Measurements from ENCODE around the gene ZBTB16.
A peak's percentile ranks its signal among the peaks of the same experiment; 100 is the strongest.

Gene ZBTB16

DNA sequence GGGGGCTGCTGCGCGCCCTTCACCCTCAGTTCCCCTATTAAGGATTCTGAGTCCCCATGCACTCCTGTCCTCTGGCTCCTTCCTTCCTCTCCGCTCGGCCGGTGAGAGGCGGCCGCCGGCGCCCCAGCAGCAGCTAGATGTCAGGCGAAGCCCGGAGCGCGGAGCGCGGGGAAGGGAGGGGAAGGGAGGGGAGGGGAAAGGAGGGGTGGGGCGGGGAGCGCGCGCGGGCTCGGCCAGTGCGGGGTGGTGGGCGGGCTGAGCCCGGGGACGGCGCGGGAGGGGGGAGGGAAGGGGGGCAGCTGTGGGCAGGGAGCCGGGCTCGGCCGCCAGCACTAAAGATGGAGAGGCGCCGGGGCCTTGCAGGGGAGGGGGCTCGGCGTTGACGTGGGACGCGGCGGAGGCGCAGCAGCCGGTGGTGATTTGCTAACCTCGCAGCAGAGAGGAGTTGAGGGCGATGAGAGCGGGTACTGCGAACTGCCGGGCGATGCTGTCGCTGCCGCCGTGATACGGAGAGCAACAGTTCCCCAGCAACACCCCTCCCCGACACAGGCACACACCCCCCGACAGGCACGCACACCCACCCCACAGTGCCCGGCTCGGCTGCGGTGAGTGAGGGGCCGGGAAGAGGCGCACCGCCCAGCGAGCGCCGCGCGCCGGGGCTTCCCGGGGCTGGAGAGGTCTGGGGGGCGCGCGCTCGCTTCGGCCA is at the start of gene ZBTB16:
ZBTB16 (plus strand) TSS at position 434 of the 706 bp plus-strand sequence. CDS start 3,590 bp downstream, outside the sequence.
- no peak for DNase-seq (ENCODE audit: low read depth)

DNA sequence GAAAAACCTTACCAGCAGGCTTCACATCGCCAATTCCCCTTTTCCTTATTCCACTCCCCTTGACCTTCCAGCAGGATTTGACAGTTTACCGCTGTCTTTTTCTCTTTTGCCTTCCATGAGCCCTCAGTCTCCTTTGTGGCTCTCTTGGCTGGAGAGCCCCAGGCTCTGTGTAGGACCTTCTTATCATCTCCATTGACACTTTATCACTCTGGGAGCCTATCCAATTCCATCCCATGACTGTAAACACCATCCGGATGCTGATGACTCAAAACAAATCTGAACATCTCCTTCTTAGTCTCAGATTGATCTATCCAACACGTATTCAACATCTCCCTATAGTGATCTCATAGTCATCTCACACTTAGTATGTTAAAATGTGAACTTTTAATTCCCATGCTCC is 48.6 kb upstream of the ZBTB16 start:
- no peak for DNase-seq (ENCODE audit: low read depth)

- no peak for DNase-seq (ENCODE audit: low read depth)
Observed at GRCh38 chr11:114011443-114011842, 48.1 kb upstream of the ZBTB16 start.

GRCh38 chr11:114015117-114015516 is 44.4 kb upstream of the ZBTB16 start:
- no peak for DNase-seq (ENCODE audit: low read depth)

- no peak for DNase-seq (ENCODE audit: low read depth)
Observed at GRCh38 chr11:114016986-114017385, 42.5 kb upstream of the ZBTB16 start.

- no peak for DNase-seq (ENCODE audit: low read depth)
Observed at GRCh38 chr11:114017723-114018122, 41.8 kb upstream of the ZBTB16 start.

DNA sequence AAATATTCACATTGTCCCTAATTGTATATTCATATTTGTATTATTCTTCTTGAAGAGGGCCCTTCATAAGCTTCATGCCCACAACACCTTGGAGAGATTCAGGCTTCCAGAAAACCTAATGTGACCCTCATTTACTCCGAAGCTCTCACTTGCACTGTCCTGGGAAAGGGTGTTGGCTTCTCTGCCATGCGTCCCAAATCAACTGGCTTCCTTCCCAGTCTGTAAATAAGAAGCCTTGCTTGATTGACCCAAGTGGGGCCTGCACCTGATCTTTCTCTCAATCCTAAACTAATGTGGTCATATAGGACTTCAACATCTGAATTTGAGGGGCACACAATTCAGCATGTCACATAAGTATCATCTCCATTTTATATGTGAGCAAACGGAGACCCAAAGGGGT is 40.5 kb upstream of the ZBTB16 start:
- no peak for DNase-seq (ENCODE audit: low read depth)

DNA sequence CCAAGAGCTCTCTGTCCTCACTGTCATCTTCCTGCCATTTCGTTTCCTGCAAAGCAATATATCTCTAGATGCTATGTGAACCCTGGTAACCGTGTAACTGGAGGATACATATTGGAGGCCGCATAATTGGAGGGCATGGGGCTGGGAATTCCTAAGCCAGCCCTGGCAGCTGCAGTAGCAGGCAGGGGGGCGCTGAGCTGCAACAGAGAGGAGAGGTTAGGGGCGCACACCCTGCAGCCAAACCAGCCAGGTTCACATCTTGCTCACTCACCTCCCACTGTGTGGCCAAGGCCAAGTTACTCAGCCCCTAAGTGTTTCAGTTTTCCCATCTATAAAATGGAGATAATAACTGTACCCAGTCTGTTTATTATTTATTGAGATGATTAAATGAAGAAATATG is 39.9 kb upstream of the ZBTB16 start:
- DNase-seq (ENCODE audit: low read depth) = no peak

DNA sequence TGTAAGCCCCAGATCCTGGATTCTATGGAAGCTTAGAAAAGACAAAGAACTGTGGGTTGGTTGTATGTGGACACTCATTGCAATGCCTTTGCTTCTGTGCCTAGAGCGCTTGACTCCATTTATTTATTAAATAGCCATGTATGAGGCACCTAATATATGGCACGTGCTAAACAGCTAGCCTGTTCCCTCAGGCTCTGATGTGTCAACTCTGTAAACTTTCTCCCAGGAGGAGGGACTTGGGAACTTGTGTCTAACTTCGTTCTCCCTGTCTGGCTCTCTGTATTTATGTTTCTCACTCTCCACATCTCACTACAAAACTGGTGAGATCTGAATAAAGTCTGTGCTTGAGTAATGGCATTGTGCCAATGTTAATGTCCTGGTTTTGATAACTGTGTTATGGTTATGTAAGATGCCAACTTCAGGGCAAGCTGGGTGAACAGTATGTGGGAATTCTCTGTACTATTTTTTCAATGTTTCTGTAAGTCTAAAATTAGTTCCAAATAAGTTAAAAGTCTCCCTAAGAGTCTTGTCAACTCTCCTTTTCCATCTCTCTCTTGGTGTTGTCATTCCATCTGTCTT is 34.1 kb upstream of the ZBTB16 start:
- no peak for DNase-seq (ENCODE audit: low read depth)

- no peak for DNase-seq (ENCODE audit: low read depth)
Observed at GRCh38 chr11:114026355-114026754, 33.2 kb upstream of the ZBTB16 start.

DNA sequence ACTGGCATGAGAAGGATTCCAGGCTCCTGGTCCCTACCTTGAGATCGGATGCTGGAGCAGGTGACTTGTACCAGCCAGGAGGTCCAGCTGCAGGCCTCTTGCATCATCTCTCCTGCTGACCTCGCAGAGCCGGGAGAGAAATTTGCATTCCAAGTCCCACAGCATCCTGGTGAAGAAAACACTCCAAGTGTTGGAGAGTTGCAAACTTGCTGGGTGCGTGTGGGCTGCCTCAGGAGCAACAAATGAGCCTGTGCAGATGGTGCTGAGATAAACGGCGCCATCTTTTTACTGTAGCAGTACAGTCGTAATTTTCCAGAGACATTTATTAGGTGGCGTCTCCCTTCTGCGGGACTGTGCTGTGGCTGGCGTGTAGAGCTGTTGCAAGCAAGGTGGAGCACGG is 32.1 kb upstream of the ZBTB16 start:
- DNase-seq (ENCODE audit: low read depth) = no peak

- no peak for DNase-seq (ENCODE audit: low read depth)
Observed at GRCh38 chr11:114027926-114028325, 31.6 kb upstream of the ZBTB16 start.

GRCh38 chr11:114031246-114031966 is 28.1 kb upstream of the ZBTB16 start:
- no peak for DNase-seq (ENCODE audit: low read depth)

DNA sequence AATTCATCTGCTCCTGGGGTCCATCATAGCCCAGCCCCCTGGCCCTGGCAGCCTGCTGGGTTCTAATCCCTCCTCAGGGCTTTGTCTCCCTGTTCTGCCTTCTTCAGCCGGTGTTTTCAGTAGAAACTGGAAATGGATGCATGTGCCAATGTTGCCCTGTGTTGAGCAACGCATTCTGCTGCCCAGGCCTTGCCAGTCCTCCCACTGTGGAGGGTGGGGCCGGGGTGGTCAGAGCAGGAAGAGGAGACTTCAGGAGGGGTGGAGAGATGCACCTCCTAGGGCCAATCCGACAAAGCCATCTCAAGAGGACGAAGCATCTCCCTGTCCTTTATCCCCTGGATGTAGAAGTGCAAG is 27.6 kb upstream of the ZBTB16 start:
- DNase-seq (ENCODE audit: low read depth) = no peak

DNA sequence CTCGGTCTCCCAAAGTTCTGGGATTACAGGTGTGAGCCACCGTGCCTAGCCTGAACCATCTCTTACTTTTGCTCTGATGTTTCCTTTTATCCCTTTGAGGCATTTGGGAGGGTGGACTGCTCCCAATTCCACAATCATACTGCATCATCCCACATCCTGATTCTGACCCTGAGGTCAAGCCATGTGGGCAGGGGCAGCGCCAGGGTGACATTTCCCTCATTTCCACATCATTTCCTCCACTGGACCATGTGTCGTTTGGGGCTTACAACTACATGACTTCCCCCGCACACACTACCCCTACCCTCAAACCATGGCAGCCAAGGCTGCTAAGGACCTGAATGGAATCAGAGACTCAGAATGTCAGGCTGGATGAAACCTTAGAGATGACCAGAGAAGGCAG is 26.4 kb upstream of the ZBTB16 start:
- DNase-seq (ENCODE audit: low read depth) = no peak

DNA sequence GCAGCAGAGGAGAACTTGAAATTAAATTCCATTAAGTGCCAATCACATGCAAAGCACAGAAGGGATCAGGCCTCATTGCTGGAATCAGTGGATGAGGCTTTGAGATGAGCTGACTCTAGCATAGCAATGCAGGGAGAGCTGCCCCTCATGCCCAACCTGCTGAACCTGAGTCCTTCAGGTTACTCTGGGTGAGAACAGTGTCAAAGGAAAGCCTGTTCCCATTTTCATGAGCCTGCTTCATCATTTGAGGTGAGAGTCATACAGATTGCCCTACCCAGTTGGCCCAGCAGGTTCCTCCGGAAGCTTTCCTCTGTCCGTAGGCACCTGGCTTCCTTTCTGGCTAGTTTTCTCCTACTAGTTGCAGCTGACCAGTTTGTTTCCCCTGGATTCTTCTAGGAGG is 25.9 kb upstream of the ZBTB16 start:
- DNase-seq (ENCODE audit: low read depth) = no peak

DNA sequence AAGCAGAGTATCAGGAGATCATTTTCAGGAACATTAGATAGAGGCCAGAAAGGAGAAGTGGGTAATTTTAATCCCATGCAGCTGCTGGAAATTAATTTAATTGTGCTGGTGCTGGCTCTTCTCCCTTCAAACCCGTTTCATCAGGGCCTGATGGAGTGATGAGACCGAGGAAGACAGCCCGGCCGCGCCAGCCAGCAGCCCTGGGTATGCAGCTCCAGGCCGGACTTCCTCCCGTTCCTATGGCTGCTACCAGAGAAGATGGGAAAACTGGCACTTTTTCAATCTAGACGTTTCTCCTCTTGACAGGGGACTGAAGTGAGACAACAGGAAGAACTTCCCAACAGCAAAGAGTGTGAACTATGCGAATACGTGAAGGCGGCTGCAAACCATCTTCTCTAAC is 24.6 kb upstream of the ZBTB16 start:
- DNase-seq (ENCODE audit: low read depth) = no peak

DNA sequence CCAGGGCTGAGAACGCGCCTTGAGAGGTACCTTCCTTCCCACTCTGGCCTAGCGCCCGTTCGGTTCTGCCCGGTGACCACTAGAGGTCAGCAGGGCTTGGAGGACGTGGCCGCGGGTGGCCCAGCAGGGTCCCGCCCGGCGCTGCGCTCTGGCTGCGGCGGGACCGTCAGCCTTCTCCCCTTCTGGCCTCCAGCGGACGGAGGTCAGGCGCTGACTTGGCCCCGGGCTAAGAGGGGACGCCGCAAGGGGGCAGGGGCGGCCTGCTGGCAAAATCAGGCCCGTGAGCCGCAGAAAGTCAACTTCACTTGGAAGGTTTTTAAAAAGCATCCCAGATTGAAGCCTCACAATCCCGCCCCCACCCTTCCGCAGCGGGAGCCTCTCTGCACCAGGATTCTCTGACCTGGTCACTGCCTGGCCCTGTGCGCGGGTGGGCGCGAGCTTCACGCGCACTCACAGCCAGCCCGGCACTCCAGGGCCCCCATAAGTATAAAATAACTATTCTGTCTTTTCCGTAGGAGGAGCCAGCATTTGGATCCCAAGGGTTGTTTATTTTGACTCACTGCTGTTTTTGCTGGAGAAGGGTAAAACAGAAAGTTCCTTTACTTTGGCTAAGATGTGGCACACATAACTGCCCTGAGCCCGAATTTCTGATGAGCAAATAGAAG is 23.2 kb upstream of the ZBTB16 start:
- DNase-seq (ENCODE audit: low read depth) = peak; percentile 23

DNA sequence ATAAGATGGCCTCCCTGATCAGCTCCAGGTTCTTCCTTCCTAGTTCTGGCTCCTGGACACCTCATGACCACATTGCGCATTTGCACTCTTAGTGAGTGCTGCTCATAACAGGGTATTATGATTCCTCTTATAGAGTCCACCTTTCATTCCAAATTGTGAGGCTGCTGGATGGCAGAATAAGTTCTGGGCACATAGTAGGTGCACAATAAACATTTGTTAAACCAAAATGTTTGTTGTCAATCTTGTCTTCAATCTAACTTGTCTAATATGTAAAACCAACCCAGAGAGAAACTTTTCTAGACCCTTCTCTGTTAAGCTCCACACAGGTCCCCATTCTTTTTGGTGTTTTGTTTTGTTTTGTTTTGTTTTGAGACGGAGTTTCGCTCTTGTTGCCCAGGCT is 22.6 kb upstream of the ZBTB16 start:
- no peak for DNase-seq (ENCODE audit: low read depth)

DNA sequence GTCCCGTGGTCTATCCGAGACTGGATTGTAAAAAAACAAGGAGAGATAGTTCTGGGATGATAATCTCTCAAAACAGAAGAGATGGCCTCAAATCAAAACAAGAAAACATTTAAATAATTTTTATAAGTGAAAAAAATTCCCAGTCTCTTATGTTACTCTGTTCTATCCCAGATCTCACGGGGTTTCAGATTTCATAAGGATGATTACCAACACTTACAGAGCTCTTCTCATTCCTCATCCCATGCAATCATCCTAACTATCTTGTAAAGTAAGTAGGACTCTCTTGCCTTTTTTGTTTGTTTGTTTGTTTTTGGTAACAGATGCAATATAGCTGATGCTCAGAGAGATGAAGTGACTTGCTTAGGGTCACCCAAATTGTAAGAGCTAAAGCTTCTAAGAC is 20.0 kb upstream of the ZBTB16 start:
- DNase-seq (ENCODE audit: low read depth) = no peak

- no peak for DNase-seq (ENCODE audit: low read depth)
Observed at GRCh38 chr11:114040706-114041211, 18.8 kb upstream of the ZBTB16 start.

DNA sequence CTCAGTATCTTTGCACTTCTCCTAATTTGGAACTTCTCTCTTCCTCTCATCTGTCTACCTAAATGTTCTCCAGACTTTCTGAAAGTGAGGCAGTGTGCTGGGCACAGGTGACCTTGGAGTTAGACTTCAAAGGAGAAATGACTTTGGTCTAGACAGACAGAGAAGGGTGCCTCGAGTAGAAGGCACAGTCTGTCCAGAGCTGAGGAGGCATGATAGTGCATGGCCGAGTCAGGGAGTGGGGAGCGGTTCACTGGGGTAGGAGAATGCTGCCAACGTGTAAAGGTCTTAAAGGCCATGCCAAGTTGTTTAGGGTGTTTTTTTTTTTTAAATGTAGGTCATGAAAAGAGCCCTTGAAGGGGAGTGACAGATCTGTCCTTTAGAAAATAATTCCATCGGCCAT is 17.3 kb upstream of the ZBTB16 start:
- DNase-seq (ENCODE audit: low read depth) = no peak
